Measurements from ENCODE around the gene MARK3.

The MARK3 gene

DNA sequence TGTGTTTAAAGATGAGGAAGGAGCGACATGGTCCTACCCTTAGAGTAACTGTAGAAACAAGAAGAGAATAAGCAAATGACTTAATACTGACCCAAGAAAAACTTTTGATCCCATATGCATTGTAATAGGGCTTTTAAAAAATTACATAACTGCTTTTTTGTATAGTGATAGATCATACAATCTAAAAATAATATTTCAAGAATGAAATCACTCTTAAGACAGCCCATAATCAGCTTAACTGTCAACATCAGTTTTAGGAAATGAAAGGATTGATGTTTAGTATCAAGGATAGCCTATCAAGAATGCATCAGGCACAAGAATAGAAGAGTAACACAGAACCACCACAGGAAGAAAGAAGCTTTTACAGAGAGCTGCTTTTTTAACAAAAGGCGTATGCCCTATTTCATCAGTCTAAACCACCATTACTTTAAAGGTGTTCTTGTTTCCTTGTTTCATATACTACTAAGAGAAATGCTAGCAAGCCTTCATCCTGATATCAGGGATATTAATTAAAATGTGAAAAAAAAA is 64.5 kb downstream of the MARK3 start:
- TF ChIP-seq, protein P1, sequence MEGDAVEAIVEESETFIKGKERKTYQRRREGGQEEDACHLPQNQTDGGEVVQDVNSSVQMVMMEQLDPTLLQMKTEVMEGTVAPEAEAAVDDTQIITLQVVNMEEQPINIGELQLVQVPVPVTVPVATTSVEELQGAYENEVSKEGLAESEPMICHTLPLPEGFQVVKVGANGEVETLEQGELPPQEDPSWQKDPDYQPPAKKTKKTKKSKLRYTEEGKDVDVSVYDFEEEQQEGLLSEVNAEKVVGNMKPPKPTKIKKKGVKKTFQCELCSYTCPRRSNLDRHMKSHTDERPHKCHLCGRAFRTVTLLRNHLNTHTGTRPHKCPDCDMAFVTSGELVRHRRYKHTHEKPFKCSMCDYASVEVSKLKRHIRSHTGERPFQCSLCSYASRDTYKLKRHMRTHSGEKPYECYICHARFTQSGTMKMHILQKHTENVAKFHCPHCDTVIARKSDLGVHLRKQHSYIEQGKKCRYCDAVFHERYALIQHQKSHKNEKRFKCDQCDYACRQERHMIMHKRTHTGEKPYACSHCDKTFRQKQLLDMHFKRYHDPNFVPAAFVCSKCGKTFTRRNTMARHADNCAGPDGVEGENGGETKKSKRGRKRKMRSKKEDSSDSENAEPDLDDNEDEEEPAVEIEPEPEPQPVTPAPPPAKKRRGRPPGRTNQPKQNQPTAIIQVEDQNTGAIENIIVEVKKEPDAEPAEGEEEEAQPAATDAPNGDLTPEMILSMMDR (conservative IDR thresholded peaks at IDR 0.05; ENCODE audit: low read depth, low read length) = no peak
- DNase-seq (ENCODE audit: low read depth) = no peak

DNA sequence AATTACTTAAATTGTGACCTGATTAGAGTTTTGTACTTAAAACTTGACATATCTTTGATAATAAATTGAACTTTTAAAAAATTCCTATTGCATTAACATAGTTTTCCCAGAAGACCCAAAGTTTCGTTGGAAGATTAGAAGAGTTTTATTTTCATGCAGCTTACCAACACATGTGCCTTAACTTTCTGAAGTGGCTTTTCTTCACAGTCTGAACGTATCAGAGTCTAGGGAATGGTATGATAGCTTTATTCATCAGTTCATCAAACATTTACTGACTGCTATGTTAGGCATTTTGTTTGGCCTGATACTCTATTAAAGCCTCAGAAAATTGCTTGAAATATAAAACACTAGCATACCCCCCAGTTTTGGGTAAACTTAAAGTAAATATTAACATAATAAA is 65.2 kb downstream of the MARK3 start:
- no peak for DNase-seq (ENCODE audit: low read depth)
- H3K4me3 ChIP-seq (ENCODE audit: low read depth, low read length) = no peak overlapping the region
- TF ChIP-seq, protein P1 (conservative IDR thresholded peaks at IDR 0.05; ENCODE audit: low read depth, low read length) = no peak

More for the DNA sequence above, 64.5 kb downstream of the MARK3 start:
- H3K4me3 ChIP-seq (ENCODE audit: low read depth, low read length) = no peak overlapping the region

DNA sequence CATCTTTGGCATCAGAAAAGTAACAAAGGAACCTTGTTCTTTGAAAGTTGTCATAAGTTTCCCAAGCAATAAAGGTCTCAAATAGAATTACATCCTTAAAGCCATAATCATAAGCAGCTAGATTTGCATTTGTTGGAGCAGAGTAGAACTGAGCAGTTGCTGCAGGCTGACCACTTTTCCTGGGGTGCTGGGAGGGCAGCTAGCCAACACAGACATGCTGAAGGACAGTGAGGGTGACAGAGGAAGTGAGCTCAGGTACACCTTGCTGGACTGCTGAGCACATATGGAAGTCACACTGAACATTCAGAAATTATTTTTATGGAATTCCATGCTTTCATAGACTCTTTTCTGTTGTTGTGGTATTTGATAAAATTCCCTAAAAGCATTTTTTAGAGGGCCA is 66.2 kb downstream of the MARK3 start:
- DNase-seq (ENCODE audit: low read depth) = no peak
- H3K4me3 ChIP-seq (ENCODE audit: low read depth, low read length) = no peak overlapping the region
- TF ChIP-seq, protein P1 (conservative IDR thresholded peaks at IDR 0.05; ENCODE audit: low read depth, low read length) = no peak

GRCh38 chr14:103453791-103454190 is 68.6 kb downstream of the MARK3 start:
- TF ChIP-seq, protein P1 (conservative IDR thresholded peaks at IDR 0.05; ENCODE audit: low read depth, low read length) = no peak
- DNase-seq (ENCODE audit: low read depth) = peak; percentile 21
- no peak overlapping the region for H3K4me3 ChIP-seq (ENCODE audit: low read depth, low read length)

- TF ChIP-seq, protein P1 (conservative IDR thresholded peaks at IDR 0.05; ENCODE audit: low read depth, low read length) = no peak
- H3K4me3 ChIP-seq (ENCODE audit: low read depth, low read length) = no peak overlapping the region
- DNase-seq (ENCODE audit: low read depth) = peak; percentile 70
Observed at GRCh38 chr14:103456167-103456835, 71.1 kb downstream of the MARK3 start.

GRCh38 chr14:103460415-103460814 is 75.2 kb downstream of the MARK3 start:
- no peak for DNase-seq (ENCODE audit: low read depth)
- TF ChIP-seq, protein P1 (conservative IDR thresholded peaks at IDR 0.05; ENCODE audit: low read depth, low read length) = no peak
- no peak overlapping the region for H3K4me3 ChIP-seq (ENCODE audit: low read depth, low read length)

- no peak overlapping the region for H3K4me3 ChIP-seq (ENCODE audit: low read depth, low read length)
- DNase-seq (ENCODE audit: low read depth) = no peak
- TF ChIP-seq, protein P1 (conservative IDR thresholded peaks at IDR 0.05; ENCODE audit: low read depth, low read length) = no peak
Observed at GRCh38 chr14:103463149-103463548, 77.9 kb downstream of the MARK3 start.

Data from choroid plexus epithelial cell (primary cell).